ENCODE measurements around the gene PTPRD. TPM values are rescaled to one million over a fixed set of nuclear protein-coding genes. Genes with fewer than 3 reads are reported as not detected.

Gene PTPRD
- total and polyA plus RNA-seq, 2 donors (not counting 1 experiment from before 2014, with no cell fraction given): not detected

- Histone ChIP-seq H3K36me3 (replicated peaks in 1 of 2; ENCODE audit: control extremely low read depth in 1 of 2, control insufficient read depth in 1 of 2, extremely low read depth in 1 of 2, insufficient read depth in 2 of 2, low read length in 1 of 2) (no peaks in the 10 kb centered on the region), H3K9me3 (ENCODE audit: control extremely low read depth in 1 of 3, control insufficient read depth in 2 of 3, insufficient read depth in 1 of 3, low read length in 2 of 3) (no peaks in the 10 kb centered on the region), H3K4me2 (replicated peaks; ENCODE audit: low read depth, low read length, poor library complexity, severe bottlenecking) (no peak overlapping the region), H3K27me3 (replicated peaks in 1 of 4; ENCODE audit: control extremely low read depth in 1 of 4, control insufficient read depth in 3 of 4, insufficient read depth in 4 of 4, low read length in 3 of 4) (no peaks in the 10 kb centered on the region), H4K20me1 (ENCODE audit: control insufficient read depth, insufficient read depth, low read length, poor library complexity, severe bottlenecking) (no peaks in the 10 kb centered on the region), H3K4me1 (ENCODE audit: control insufficient read depth in 2 of 2, insufficient read depth in 2 of 2, low read length in 2 of 2) (no peaks in the 10 kb centered on the region), H2AFZ (ENCODE audit: insufficient read depth, low read depth, low read length, poor library complexity, severe bottlenecking) (no peak overlapping the region), H3K4me3 (ENCODE audit: control extremely low read depth in 1 of 5, extremely low read depth in 1 of 5, insufficient read depth in 1 of 5, low read depth in 2 of 5, low read length in 4 of 5) (no peak overlapping the region), H3K27ac (ENCODE audit: low read length in 2 of 2) (no peak overlapping the region), H3K9ac (ENCODE audit: low read length) (no peak overlapping the region), H3K79me2 (ENCODE audit: control insufficient read depth, insufficient read depth, low read length) (no peaks in the 10 kb centered on the region)
- H3K4me1 Mint-ChIP-seq: no peaks in the 10 kb centered on the region
- intact Hi-C loops (cut with micrococcal nuclease): no loop called here
- TF ChIP-seq EZH2 (IDR thresholded peaks at IDR 0.05; ENCODE audit: borderline replicate concordance, insufficient read depth, low read depth, low read length, poor library complexity, severe bottlenecking) (no peak), CTCF (IDR thresholded peaks at IDR 0.05) (no peak)
- DNase-seq (no peak), ATAC-seq (ENCODE audit: low read depth) (no peak)
- no peak overlapping the region for H3K4me3 Mint-ChIP-seq
- H3K9me3 Mint-ChIP-seq (ENCODE audit: insufficient read depth): no peaks in the 10 kb centered on the region
- POLR2A ChIA-PET: no interaction called here
- H3K27me3 Mint-ChIP-seq: no peaks in the 10 kb centered on the region
- H3K27ac Mint-ChIP-seq: no peak overlapping the region
- CTCF ChIA-PET: interaction anchor here (0.6 kb wide), 1 partner anchor 33 kb away, joined by 3 read pairs; no protein-coding TSS in a partner anchor
- no CpG with 5 or more reads among the region's 4 CpGs for WGBS (ENCODE audit: insufficient coverage)
These were observed 1843.6 kb downstream of the PTPRD start for GRCh38 chr9:8769153-8769552.

GRCh38 chr9:8766096-8766495, 1846.7 kb downstream of the PTPRD start:
- Histone ChIP-seq H3K79me2 (ENCODE audit: control insufficient read depth, insufficient read depth, low read length) (no peaks in the 10 kb centered on the region), H3K36me3 (replicated peaks in 1 of 2; ENCODE audit: control extremely low read depth in 1 of 2, control insufficient read depth in 1 of 2, extremely low read depth in 1 of 2, insufficient read depth in 2 of 2, low read length in 1 of 2) (no peaks in the 10 kb centered on the region), H4K20me1 (ENCODE audit: control insufficient read depth, insufficient read depth, low read length, poor library complexity, severe bottlenecking) (no peaks in the 10 kb centered on the region), H3K27me3 (replicated peaks in 1 of 4; ENCODE audit: control extremely low read depth in 1 of 4, control insufficient read depth in 3 of 4, insufficient read depth in 4 of 4, low read length in 3 of 4) (no peaks in the 10 kb centered on the region), H3K9ac (ENCODE audit: low read length) (no peak overlapping the region), H3K4me1 (ENCODE audit: control insufficient read depth in 2 of 2, insufficient read depth in 2 of 2, low read length in 2 of 2) (no peaks in the 10 kb centered on the region), H3K27ac (ENCODE audit: low read length in 2 of 2) (no peak overlapping the region), H3K9me3 (ENCODE audit: control extremely low read depth in 1 of 3, control insufficient read depth in 2 of 3, insufficient read depth in 1 of 3, low read length in 2 of 3) (no peaks in the 10 kb centered on the region), H2AFZ (ENCODE audit: insufficient read depth, low read depth, low read length, poor library complexity, severe bottlenecking) (no peak overlapping the region), H3K4me3 (ENCODE audit: control extremely low read depth in 1 of 5, extremely low read depth in 1 of 5, insufficient read depth in 1 of 5, low read depth in 2 of 5, low read length in 4 of 5) (no peak overlapping the region), H3K4me2 (replicated peaks; ENCODE audit: low read depth, low read length, poor library complexity, severe bottlenecking) (no peak overlapping the region)
- Mint-ChIP-seq H3K9me3 (ENCODE audit: insufficient read depth) (no peaks in the 10 kb centered on the region), H3K27ac (no peak overlapping the region), H3K4me3 (no peak overlapping the region), H3K27me3 (no peaks in the 10 kb centered on the region), H3K4me1 (no peaks in the 10 kb centered on the region)
- DNase-seq (no peak), ATAC-seq (ENCODE audit: low read depth) (no peak)
- TF ChIP-seq CTCF (IDR thresholded peaks at IDR 0.05) (no peak), EZH2 (IDR thresholded peaks at IDR 0.05; ENCODE audit: borderline replicate concordance, insufficient read depth, low read depth, low read length, poor library complexity, severe bottlenecking) (no peak)
- no CpG with 5 or more reads among the region's 3 CpGs for WGBS (ENCODE audit: insufficient coverage)
- ChIA-PET CTCF (no interaction called here), POLR2A (no interaction called here)
- intact Hi-C loops (cut with micrococcal nuclease): no loop called here

Data from B cell (primary cell).